T1000 (cell line): ENCODE results near the gene ZNF177.

Experiments
- DNase-seq: peaks from one replicate; lab custom pipeline; 2025; ENCODE audit warnings: mixed read lengths; lab: John Stamatoyannopoulos, UW

Gene ZNF177

DNA sequence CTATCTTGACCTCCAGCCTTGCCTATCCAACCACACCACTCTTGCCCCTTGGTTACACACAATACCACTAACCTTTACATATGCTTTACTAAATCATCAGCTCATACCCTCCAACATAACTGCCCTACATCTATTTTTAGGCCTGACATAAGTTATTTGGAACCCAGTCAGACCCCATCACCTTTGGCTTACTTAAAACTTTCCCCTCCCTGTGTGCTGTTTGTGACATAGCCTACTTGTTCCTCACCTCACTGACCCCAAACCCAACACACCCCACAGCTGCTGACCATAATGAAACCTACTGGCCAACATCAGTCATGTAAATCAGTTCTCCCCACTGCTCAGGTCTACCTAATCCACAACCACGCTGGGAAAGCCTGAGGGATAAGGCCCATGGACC is 67.6 kb downstream of the ZNF177 start:
- DNase-seq: no peak

DNA sequence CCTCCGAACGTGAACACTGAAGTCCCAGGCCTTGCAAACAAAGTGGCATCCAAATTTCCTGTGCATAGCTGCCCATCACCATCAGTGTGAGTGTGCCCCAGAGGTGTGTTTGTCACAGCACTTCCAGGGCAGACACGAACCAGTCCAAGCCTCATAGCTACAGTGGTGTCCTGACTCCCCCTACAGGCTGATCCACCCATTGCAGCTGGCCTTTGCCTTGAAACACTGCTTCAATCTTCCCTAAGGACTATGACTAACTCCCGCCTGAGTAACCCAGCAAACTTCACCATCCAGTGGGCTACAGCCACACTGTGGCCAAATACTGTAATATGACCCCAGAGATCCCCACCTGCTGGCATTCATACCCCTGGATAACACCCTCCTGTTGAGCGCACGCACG is 68.7 kb downstream of the ZNF177 start:
- no peak for DNase-seq
